DND-41 (cell line): Measurements from ENCODE around the gene UBR3.
A peak's percentile ranks its signal among the peaks of the same experiment; 100 is the strongest.
"Not testable (repeated sequence)": the region's sequence is repeated elsewhere in the genome, so short reads cannot be mapped to it uniquely, and the experiment has no call there.

Experiments used
- ATAC-seq: fragments of 200-7000 bp; cut with Tn5 transposase; 3 replicates; pipeline ENCODE4 v1.9.1; 2021; ENCODE audit warnings: low read depth; ENCODE audit not compliant: insufficient read depth
- DNase-seq: peaks from one replicate; pipeline ENCODE4 v3.0.0-alpha.2; 2020
- H2AFZ ChIP-seq: 2 replicates; pipeline ENCODE4 v1.6.0; 2012; ENCODE audit warnings: low read depth, low read length
- H3K27ac ChIP-seq: 2 replicates; pipeline ENCODE4 v1.5.1; 2012; ENCODE audit warnings: low read length, inconsistent platforms
- H3K27me3 ChIP-seq: fragments of 200-600 bp; sonication (generic); 2 replicates; pipeline ENCODE4 v1.6.0; 2012; ENCODE audit warnings: low read length, mild to moderate bottlenecking, inconsistent platforms; ENCODE audit not compliant: insufficient read depth, poor library complexity
- H3K36me3 ChIP-seq: 2 replicates; pipeline ENCODE4 v1.5.1; 2012; ENCODE audit warnings: low read length, inconsistent platforms; ENCODE audit not compliant: insufficient read depth
- H3K4me1 ChIP-seq: 2 replicates; pipeline ENCODE4 v1.5.1; 2012; ENCODE audit warnings: mild to moderate bottlenecking, low read length; ENCODE audit not compliant: insufficient read depth
- H3K4me2 ChIP-seq: 2 replicates; pipeline ENCODE4 v1.6.0; 2012; ENCODE audit warnings: mild to moderate bottlenecking, moderate library complexity, low read length, inconsistent platforms; ENCODE audit not compliant: insufficient read depth
- H3K4me3 ChIP-seq, 2 experiments: fragments of 200-600 bp in 1 of 2; shearing (Covaris generic) in 1 of 2; 2 replicates each; pipeline ENCODE4 v1.5.1; 2012 to 2016; ENCODE audit warnings: inconsistent platforms in 2 of 2, low read length in 2 of 2, mild to moderate bottlenecking in 2 of 2, low read depth in 1 of 2, moderate library complexity in 1 of 2
- H3K79me2 ChIP-seq: 2 replicates; pipeline ENCODE4 v1.6.0; 2012; ENCODE audit warnings: low read length, inconsistent platforms; ENCODE audit not compliant: insufficient read depth
- H3K9ac ChIP-seq: 2 replicates; pipeline ENCODE4 v1.6.0; 2012; ENCODE audit warnings: low read depth, mild to moderate bottlenecking, inconsistent platforms, low read length, moderate library complexity
- H3K9me3 ChIP-seq: 2 replicates; pipeline ENCODE4 v1.5.1; 2012; ENCODE audit warnings: low read length, moderate library complexity, mild to moderate bottlenecking, inconsistent platforms; ENCODE audit not compliant: insufficient read depth, severe bottlenecking
- H4K20me1 ChIP-seq: 2 replicates; pipeline ENCODE4 v1.6.0; 2012; ENCODE audit warnings: low read length; ENCODE audit not compliant: insufficient read depth
- EZH2 ChIP-seq: IDR thresholded peaks from 3 replicates; pipeline ENCODE4 v1.6.1; 2012; ENCODE audit warnings: borderline replicate concordance, low read depth, mild to moderate bottlenecking, moderate library complexity, low read length, inconsistent platforms; ENCODE audit not compliant: severe bottlenecking
- TF ChIP-seq, protein P1 (sequence below): IDR thresholded peaks from 2 replicates; pipeline ENCODE4 v1.5.1; 2012; ENCODE audit warnings: borderline replicate concordance, low read length, moderate library complexity, mild to moderate bottlenecking; ENCODE audit not compliant: poor library complexity, severe bottlenecking; ENCODE audit errors: extremely low read depth

The UBR3 gene

GRCh38 chr2:169817369-169817768 is 9.9 kb upstream of the UBR3 start:
- H3K4me1 ChIP-seq, H3K27ac ChIP-seq, H4K20me1 ChIP-seq, H3K27me3 ChIP-seq, H3K9ac ChIP-seq, H2AFZ ChIP-seq, H3K4me3 ChIP-seq, H3K9me3 ChIP-seq, ATAC-seq, H3K4me2 ChIP-seq, DNase-seq: not testable (repeated sequence)
- Histone ChIP-seq H3K79me2 (peaks cover 36% of the 10 kb centered on the region), H3K36me3 (peaks cover 73% of the 10 kb centered on the region)

DNA sequence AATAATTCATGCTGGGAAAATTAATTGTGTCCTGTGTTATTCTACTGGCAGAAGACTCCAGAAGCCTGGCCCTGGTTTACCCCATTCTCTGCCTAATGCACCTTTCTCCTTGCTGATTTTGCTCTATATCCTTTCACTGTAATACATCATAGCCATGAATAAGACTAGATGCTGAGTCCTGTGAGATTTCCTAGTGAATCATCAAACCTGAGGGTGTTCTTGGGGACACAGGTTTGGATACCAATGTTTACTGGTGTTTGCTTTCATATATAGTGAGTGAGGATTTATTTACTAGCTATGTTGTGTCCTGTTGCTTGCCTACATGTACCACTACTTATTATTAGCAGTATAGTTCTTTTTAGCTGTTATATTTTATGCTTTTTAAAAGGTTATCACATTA is 9.0 kb upstream of the UBR3 start:
- DNase-seq: no peak
- Histone ChIP-seq H3K4me3 (no peak overlapping the region), H4K20me1 (no peaks in the 10 kb centered on the region), H3K27me3 (no peaks in the 10 kb centered on the region), H3K9me3 (no peaks in the 10 kb centered on the region), H3K79me2 (peaks cover 45% of the 10 kb centered on the region), H3K9ac (no peak overlapping the region), H3K4me1 (peaks cover 17% of the 10 kb centered on the region), H3K27ac (no peak overlapping the region), H3K4me2 (no peak overlapping the region), H2AFZ (no peak overlapping the region), H3K36me3 (peaks cover 72% of the 10 kb centered on the region)
- TF ChIP-seq EZH2: no peak
- TF ChIP-seq, protein P1, sequence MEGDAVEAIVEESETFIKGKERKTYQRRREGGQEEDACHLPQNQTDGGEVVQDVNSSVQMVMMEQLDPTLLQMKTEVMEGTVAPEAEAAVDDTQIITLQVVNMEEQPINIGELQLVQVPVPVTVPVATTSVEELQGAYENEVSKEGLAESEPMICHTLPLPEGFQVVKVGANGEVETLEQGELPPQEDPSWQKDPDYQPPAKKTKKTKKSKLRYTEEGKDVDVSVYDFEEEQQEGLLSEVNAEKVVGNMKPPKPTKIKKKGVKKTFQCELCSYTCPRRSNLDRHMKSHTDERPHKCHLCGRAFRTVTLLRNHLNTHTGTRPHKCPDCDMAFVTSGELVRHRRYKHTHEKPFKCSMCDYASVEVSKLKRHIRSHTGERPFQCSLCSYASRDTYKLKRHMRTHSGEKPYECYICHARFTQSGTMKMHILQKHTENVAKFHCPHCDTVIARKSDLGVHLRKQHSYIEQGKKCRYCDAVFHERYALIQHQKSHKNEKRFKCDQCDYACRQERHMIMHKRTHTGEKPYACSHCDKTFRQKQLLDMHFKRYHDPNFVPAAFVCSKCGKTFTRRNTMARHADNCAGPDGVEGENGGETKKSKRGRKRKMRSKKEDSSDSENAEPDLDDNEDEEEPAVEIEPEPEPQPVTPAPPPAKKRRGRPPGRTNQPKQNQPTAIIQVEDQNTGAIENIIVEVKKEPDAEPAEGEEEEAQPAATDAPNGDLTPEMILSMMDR: no peak
- no peak for ATAC-seq

DNA sequence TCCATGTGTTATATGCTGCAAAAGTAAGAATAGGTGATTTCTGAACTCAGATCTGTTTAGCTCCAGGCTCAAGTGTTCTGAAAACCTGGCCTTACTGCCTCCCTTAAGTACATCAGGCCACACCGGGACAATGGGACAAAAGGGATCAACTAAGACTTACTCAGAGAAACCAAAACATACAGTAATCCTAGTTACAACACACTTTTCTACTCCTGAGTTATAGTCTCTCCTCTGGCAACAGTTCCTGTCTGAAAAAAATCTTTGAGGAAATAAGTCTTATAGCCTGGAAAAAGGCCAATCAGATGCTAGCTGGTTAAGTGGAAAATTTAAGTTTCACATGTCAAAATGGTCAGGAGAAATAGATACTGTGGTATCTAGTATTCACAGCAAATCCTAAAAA is 8.1 kb upstream of the UBR3 start:
- Histone ChIP-seq H3K79me2 (peaks cover 47% of the 10 kb centered on the region), H3K9me3 (no peaks in the 10 kb centered on the region), H2AFZ (no peak overlapping the region), H3K4me1 (peaks cover 26% of the 10 kb centered on the region), H4K20me1 (no peaks in the 10 kb centered on the region), H3K9ac (no peak overlapping the region), H3K27ac (no peak overlapping the region), H3K4me3 (no peak overlapping the region), H3K4me2 (no peak overlapping the region), H3K27me3 (no peaks in the 10 kb centered on the region), H3K36me3 (peaks cover 64% of the 10 kb centered on the region)
- ATAC-seq (no peak), DNase-seq (no peak)
- TF ChIP-seq, protein P1: no peak
- TF ChIP-seq EZH2: no peak

- Histone ChIP-seq H3K79me2 (peaks cover 56% of the 10 kb centered on the region), H3K36me3 (peaks cover 59% of the 10 kb centered on the region), H3K4me1 (peaks cover 29% of the 10 kb centered on the region)
- not testable (repeated sequence) for H4K20me1 ChIP-seq, DNase-seq, H3K9ac ChIP-seq, H3K4me3 ChIP-seq, H3K4me2 ChIP-seq, H3K27ac ChIP-seq, H2AFZ ChIP-seq, ATAC-seq, H3K27me3 ChIP-seq, H3K9me3 ChIP-seq
These were observed 7.2 kb upstream of the UBR3 start for GRCh38 chr2:169820101-169820500.

GRCh38 chr2:169822036-169822435 is 5.2 kb upstream of the UBR3 start:
- TF ChIP-seq EZH2: no peak
- TF ChIP-seq, protein P1: no peak
- no peaks in the 10 kb centered on the region for H4K20me1 ChIP-seq
- H3K27ac ChIP-seq: no peak overlapping the region
- H3K9ac ChIP-seq: no peak overlapping the region
- H3K4me3 ChIP-seq: no peak overlapping the region
- peaks cover 37% of the 10 kb centered on the region for H3K4me1 ChIP-seq
- H3K27me3 ChIP-seq: no peaks in the 10 kb centered on the region
- no peaks in the 10 kb centered on the region for H3K9me3 ChIP-seq
- DNase-seq: no peak
- H2AFZ ChIP-seq: no peak overlapping the region
- H3K79me2 ChIP-seq: peaks cover 46% of the 10 kb centered on the region
- ATAC-seq: no peak
- H3K36me3 ChIP-seq: peaks cover 44% of the 10 kb centered on the region
- H3K4me2 ChIP-seq: peak overlapping the region; percentile 97; the same call in 1 of the 2 replicates
